COLO668 (cell line): ENCODE measurements around the gene LPCAT4.
"Not testable (repeated sequence)": the region's sequence is repeated elsewhere in the genome, so short reads cannot be mapped to it uniquely, and the experiment has no call there.

ENCODE experiments used
- DNase-seq: peaks from one replicate; lab custom pipeline; 2025; ENCODE audit not compliant: unreplicated experiment; lab: John Stamatoyannopoulos, UW

The LPCAT4 gene, protein sequence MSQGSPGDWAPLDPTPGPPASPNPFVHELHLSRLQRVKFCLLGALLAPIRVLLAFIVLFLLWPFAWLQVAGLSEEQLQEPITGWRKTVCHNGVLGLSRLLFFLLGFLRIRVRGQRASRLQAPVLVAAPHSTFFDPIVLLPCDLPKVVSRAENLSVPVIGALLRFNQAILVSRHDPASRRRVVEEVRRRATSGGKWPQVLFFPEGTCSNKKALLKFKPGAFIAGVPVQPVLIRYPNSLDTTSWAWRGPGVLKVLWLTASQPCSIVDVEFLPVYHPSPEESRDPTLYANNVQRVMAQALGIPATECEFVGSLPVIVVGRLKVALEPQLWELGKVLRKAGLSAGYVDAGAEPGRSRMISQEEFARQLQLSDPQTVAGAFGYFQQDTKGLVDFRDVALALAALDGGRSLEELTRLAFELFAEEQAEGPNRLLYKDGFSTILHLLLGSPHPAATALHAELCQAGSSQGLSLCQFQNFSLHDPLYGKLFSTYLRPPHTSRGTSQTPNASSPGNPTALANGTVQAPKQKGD

DNA sequence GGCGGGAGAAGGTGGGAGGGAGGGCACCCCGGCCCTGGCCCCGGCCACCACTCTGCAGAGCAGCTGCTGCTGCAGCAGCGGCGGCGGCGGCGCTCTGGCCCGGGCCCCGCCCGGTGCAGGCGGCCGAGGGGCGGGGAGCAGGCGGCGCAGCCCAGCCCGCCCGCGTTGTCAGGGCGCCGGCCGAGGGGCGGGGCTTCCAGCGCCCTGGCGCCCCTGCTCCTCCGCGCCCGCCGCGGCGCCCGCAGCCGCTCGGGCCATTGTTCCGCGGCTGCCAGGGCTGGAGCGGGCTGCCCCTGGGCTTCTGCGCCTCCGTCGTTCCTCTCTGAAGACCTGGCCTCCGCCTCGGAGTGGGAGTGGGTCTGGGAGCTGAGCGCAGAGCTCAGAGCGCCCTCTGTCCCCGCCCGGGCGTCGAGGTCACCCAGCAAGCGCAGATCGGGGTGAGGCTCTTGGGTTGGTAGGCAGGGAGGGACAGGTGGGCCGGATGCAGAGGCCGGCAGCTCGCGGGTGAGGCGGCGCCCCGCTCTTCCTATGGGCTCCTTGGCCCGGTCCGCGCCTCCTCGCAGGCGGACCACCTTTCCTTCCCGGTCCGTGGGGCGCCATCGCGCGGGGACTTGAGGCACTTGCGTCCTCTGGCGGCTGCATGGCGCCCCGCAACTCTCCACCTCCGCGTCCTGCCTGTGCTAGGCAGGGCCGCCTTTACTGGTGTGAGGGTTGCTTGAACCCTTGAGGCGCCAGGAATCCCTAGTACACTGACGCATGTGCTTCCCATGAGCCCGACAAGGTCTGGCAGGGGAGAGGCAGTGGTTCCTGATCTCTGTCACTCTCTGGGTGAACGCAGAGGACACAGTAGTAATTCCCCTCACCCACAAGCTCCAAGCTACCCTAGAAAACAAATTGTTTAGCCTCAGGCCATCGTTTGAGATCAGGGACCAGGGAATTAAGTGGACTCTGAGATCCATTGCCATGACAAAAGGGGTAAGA, at the start of gene LPCAT4:
TSS of gene LPCAT4 (minus strand) at position 96 of the 981 bp plus-strand sequence. CDS start 96 bp downstream, outside the sequence.
- peak; percentile 92 for DNase-seq

DNA sequence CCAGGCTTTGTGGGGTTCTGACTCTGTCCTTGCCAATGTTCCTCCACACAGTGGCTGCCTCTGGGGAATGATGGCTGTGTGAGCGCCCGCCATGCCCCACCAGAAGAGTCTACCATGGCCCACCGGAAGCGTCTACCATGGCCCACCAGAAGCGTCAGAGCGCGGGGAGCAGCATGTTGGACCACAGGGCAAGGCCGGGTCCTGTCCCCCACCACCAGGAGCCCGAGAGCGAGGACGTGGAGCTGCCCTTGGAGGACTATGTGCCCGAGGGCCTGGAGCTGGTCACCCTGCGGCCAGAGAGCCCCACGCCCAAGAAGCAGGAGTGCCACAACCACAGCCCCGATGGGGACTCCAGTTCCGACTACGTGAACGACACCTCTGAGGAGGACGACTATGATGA, 42.5 kb upstream of the LPCAT4 start:
- DNase-seq, result not testable (repeated sequence)

DNA sequence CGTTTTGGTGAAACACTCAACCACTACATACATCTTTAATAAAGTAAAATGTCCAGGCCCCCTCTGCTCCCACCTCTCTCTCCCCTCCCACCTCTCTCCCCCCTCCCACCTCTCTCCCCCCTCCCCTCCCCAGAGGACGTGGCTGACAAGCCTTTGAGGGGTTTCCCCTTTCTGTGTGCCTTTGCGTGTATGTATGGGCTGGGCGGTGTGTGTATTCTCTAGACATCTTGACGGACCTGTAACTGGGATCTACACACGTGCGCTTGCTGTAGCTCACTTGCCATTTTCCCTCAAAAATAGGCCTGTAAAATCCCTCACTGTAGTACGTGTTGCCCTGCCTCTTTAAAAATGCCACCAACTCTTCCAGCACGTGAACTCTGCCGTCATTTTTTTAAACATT, 42.0 kb upstream of the LPCAT4 start:
- DNase-seq, result not testable (repeated sequence)

DNA sequence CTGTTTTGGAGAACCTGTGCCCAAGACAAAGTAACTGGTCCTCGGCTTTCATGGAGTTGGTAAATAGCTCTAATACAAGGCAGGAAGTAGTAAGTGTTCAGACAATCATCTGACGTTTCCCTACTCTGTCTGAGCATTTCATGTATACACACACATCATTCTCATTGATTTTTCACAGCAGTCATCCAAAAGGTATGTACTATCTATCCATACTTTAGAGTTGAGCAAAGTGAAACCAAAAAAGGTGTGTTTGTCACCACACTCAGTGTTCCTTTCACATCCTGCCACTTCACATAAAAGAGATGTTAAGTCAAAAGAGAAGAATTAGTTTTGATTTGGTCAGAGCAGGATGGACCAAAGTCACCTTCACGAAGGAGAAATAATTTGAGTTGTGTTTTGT, 36.9 kb upstream of the LPCAT4 start:
- DNase-seq, result not testable (repeated sequence)

DNA sequence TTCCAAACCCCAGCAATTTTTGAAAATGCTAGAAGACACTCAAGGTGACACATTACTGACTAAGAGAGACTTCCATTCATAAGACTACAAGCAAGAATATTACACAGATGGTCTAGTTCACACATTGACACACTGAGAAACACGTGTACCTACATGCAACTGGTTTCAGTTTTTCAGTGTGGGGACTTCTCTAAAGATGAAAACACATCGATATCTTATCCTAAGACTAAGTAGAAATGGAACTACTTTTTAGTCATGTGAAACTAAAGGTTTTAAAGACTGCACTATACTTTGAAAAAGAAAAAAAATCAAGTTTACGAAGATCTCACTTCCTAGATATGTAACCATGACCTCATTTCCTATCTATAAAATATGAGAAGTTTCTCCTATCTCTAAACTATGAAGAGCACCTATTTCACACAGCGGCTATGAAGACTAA, 36.2 kb upstream of the LPCAT4 start:
- DNase-seq, result not testable (repeated sequence)

DNA sequence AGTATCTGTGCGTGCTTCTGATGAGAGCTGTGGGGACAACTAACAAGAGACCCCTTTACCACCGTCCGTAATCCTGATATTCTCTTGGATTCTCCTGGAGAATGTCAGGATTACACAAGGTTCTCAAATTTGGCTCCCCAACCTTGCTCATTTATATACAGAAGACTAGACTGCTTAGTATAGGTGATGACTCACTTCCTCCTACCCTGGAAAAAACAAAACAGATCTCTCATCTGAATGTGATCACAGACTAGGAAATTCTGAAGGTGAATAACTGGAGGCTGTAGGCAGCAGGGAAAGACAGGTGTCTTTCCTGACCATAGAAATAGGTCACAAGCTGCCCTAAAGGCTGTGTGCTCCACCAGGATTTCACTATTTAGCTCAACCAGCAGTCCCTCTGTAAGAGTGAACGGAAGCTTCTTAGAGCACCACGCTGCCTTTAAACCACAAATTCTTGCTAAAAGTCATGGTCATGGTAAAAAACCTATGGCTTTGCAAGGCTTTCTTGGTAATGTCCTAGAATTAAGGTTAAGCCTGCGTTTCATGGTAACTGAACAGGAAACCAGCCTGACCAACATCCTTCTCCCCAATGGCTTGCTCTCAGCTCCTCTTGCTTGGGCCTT, 30.8 kb upstream of the LPCAT4 start:
- not testable (repeated sequence) for DNase-seq

DNA sequence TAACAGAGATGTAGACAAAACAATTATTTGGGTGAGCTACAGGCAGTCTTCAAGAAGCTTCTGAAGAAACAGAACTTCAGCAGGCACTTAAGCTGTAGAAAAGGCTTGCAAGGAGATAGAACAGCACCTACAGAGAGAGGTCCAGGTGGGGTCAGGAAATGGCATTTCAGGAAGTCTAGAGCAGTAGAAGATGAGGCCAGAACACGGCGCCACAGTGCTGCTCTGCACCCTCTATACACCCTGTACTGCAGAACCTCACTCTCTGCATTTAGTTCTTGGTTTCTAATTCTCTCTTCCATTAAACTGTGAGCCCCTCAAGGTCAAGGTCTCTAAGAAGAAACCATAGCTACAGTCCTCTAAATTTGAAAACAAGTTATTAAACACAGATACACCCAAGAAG, 26.0 kb upstream of the LPCAT4 start:
- DNase-seq, result not testable (repeated sequence)

DNA sequence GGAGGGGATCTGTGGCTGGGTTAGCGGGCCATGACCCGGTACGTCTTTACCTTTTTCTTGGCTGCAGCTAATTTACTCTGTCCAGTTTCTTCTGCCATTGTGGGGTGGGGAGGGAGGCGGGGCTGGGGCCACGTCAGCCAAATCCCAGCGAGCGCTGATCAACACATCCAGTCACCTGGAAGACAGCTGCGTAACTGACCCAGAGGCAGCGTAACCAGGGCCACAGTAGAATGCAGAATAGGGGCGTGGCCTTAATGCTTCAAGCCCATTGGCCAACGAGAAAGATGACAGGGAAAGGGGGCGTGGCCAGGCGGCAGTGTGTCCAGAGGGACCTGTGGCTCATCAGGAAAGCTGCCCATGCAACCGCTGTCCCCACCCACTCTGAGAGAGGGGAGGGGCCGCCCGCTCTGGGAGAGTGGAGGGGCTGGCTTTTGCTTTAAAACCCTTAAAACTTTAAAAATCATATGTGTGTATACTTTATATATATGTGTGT, 22.6 kb upstream of the LPCAT4 start:
- not testable (repeated sequence) for DNase-seq

DNA sequence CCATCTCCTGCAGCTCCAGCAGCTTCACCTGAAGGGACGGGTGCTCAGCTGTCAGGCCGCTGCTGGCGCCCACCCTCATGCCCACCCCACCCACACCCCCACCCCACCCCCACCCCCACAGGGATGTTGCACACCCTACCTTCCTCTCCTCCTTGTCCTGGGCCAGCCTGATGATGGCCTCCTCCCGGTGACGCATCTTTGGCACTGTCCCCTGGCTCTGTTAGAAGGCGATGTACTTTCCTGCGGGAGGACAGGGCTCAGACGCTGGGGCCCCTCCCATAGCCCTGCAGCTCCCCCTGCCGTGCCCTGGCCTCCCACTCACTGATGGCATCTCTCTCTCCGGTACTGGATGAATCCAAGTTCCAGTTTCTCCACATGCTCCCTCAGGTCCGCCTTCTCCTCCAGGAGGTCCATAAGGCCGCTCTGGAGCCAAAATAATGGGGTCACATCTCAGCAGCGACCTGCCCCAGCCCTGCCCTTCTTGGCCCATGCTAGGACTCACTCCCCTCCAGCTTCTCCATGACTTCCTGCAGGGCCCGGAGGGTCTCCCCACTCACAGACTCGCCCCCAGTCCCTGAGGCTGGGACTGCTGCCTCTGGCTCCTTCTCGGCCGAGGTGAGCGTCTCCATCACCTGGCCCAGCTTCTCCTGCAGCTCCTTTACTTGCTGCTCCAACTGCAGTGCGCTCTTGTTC, 15.0 kb upstream of the LPCAT4 start:
- not testable (repeated sequence) for DNase-seq

DNA sequence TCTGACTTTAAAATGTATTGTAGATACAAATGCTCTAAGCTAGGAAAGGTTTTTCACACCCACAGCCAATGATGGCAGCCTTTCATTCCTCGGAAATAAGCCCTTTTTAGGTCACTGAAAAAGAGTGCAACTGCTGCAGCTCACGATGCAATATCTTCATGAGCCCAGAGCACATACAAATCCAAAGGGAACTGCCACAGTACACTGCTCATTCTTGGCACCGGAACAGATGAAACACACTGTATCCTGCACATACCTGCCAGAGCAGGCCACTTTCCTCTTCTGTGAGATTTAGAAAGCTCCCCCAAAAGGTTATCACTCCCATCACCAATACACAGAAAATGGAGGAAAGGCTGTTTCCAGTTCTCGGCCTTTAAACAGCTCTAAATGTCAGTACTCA, 13.5 kb upstream of the LPCAT4 start:
- not testable (repeated sequence) for DNase-seq

DNA sequence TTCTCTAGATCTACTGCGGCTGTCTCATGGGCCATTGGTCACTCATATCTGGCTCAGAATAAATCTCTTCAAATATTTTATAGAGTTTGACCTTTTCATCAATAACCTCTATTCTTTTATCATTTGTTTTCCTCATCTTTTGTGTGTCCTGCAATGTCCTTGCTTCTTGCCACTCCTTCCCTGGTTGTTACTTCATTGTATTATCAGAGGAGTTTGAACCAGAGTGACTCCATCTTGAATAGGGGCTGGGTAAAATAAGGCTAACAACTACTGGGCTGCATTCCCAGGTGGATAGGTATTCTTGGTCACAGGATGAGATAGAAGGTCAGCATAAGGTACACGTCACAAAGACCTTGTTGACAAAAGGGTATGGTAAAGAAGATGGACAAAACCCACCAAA, 9.9 kb upstream of the LPCAT4 start:
- no peak for DNase-seq

DNA sequence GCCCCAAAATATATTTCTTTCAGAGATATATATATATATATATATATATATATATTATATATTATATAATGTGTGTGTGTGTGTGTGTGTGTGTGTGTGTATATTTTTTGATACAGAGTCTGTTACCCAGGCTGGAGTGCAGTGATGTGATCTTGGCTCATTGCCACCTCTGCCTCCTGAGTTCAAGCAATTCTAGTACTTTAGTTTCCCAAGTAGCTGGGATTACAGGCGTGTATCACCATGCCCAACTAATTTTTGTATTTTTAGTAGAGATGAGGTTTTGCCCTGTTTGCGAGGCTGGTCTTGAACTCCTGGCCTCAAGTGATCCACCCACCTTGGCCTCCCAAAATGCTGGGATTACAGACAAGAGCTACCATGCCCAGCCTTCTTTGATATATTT, 8.5 kb upstream of the LPCAT4 start:
- DNase-seq, result not testable (repeated sequence)

DNA sequence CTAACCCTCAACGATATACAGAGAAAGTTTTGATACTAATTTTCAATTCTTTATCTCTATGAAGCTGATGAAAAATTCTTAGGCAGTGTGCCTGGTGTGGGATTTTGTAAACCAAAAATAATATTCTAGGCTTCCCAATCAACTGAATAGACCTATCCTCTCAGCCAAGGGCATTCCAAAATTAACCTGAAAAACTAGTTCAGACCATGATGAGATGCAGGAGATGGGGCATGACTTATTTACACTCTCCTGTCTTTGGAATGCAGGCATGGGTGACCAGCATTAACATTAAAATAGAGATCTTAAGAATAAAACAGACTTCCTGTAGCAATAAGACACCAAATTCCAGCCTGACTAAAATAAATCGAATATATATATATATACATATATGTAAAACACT, 7.8 kb upstream of the LPCAT4 start:
- no peak for DNase-seq

DNA sequence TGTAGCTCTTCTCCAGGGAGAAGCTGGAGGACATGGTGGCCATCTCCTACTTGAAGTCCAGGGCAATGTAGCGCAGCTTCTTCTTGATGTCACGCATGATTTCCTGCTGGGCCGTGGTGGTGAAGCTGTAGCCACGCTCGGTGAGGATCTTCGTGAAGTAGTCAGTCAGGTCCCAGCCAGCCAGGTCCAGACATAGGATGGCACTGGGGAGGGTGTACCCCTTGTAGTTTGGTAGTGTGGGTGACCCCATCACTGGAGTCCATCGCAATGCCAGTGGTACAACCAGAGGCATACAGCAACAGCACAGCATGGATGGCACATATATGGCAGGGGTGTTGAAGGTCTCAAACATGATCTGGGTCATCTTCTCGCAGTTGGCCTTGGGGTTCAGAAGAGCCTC, 7.0 kb upstream of the LPCAT4 start:
- no peak for DNase-seq

DNA sequence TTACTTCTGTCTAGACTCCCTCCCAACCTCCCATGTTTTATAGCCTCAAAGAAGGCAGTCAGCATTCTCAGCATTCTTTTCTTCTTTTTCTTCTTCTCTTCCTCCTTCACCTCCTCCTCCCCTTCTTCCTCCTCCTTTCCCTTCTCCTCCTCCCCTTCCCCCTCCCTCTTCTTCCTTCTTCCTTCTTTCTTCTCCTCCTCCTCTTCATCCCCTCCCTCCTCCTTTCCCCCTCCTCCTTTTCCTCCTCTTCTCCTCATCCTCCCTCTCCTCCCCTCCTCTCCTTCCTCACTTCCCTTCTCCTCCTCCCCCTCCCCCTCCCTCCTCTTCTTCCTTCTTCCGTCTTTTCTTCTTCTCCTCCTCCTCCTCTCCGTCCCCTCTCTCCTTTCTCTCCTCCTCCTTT, 3.6 kb upstream of the LPCAT4 start:
- DNase-seq, result no peak

DNA sequence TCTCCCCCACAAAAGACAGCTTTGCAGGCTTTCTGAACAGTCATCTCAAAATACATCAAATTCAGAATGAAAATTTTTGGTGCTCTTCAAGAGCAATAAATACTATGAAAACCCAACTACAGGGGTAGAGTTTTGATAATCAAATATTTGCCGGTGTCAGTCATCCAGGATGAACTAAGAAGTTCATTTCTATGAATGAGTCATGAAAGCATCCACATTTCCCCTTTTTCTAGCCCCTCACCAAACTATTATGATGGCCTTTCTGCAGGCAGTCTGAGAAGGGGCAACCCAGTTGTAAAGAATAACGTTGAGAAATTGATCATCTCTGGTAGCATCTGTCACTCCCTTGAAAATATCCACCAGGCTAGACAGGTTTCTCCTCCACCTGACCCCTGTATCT, 3.1 kb upstream of the LPCAT4 start:
- no peak for DNase-seq

DNA sequence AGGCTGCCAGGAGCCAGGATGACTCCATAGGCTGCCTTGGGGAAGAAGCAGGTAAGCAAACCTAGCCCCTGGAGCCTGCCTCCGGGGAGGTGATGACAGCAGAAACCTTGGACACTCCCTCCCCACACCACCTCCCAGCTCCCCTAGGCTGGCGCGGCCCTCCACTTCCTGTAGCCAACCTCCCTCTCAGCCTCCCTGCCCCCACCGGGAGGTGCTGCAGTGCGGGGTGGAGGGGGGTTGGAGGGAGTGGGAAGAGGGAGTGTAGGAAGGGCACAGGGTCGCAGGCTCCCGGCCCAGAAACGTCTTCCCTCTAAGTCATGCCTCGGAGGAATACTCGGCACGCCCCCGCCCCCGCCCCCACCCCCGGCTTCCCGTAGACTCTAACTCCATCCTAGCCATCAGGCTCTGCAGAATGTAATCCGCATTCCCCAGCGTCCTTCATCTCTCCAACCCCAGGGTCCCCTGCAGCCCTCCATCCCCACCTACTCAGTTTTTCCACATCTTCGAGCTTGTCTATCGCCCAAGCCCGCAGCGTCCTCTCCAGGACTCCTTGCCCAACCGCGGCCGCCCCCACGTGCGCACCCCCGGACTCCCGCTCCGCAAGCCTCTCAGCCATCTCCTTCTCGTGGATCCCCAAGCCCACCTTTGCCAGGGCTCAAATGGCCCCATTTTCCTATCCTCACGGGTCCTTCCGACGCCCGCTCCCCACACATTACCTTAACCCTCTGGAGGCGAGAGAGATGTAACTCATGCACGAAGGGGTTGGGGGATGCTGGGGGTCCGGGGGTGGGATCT, 528 bp downstream of the LPCAT4 start:
- peak; percentile 79 for DNase-seq

DNA sequence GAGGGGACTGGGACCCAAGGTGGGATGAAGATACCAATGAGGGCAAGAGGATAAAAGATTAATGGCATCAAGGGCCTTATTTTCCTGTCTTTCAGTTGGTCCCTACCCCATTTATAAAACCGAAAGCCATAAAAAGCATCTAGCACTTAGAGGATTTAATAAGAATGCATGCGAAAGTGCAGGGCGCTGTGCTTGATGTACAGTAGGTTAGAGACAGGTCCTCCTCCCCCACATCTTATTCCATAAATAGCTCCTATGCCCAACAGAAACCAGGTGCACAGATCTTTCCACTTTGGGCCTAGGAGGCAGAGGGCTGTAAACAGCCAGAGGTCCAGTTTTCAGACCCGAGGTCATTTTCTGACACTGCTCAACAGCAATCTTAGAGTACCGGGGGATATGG, 1.2 kb downstream of the LPCAT4 start:
- DNase-seq, result no peak

DNA sequence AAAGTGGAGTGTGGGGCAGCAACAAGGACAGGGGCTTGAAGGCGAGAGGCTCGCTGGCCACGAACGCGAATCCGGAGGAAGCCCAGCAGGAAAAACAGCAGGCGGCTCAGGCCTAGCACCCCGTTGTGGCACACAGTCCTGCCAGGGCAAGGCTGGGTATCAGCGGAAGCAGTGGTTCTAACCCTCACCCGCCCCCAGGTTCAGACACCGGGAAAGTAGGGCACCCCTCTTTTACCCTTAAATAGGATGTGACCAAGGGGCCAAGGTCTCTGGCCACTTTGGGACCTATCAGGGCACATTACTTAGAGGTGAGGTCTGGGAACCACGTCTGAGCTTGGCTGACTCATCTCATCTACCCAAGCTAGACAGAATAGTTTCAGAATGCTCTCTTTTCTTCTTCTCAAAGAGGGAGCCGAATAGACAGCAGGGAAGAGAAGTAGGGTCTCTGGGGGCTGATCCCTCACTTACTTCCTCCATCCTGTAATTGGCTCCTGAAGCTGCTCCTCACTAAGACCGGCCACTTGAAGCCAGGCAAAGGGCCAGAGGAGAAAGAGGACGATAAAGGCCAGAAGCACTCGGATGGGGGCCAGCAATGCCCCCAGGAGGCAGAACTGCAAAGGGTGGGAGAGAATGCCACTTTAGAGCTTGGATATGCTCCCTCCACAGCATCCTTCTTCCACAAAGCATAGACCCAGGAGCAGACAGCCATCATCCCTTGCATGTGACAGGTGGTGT, 1.7 kb downstream of the LPCAT4 start:
- DNase-seq, result no peak
